Stomach (tissue), 9 donors: ENCODE results near the gene ICAM3. TPM values are rescaled to one million over a fixed set of nuclear protein-coding genes. Genes with fewer than 3 reads are reported as not detected.

ENCODE experiments used
- DNase-seq, 2 donors: peaks; one replicate each; pipeline versions ENCODE4 v3.0.0 to v3.0.0-alpha.2; 2013 to 2019
- H3K27ac ChIP-seq, 5 donors: fragments of 200-600 bp in 4 of 5; sonication (generic) in 4 of 5; one replicate each; pipeline ENCODE4 v1.5.1; 2013 to 2019; ENCODE audit warnings: mild to moderate bottlenecking in 1 of 5, moderate library complexity in 1 of 5
- H3K27me3 ChIP-seq, 3 donors: fragments of 200-600 bp; sonication (generic); one replicate each; pipeline ENCODE4 v1.5.1; 2017 to 2019; ENCODE audit warnings: mixed run types in 1 of 3
- H3K36me3 ChIP-seq, 4 donors: fragments of 200-600 bp; sonication (generic); 1 replicate in 3 of 4; 2 replicates in 1 of 4; pipeline ENCODE4 v1.5.1; 2016 to 2019
- H3K4me1 ChIP-seq, 4 donors: fragments of 200-600 bp; sonication (generic); one replicate each; pipeline ENCODE4 v1.5.1; 2016 to 2019
- H3K4me3 ChIP-seq, 4 donors: fragments of 200-600 bp; sonication (generic) in 3 of 4; one replicate each; pipeline ENCODE4 v1.5.1; 2016 to 2019; ENCODE audit warnings: mild to moderate bottlenecking in 1 of 4
- H3K9me3 ChIP-seq, 4 donors: fragments of 200-600 bp; sonication (generic); one replicate each; pipeline ENCODE4 v1.5.1; 2016 to 2019
- EP300 ChIP-seq: sonication (generic); formaldehyde crosslinking; IDR thresholded peaks from one replicate; pipeline ENCODE4 v1.6.1; 2017; ENCODE audit warnings: antibody characterized with exemption
- POLR2A ChIP-seq, 4 donors: fragments of 450-650 bp; IDR thresholded peaks; one replicate each; pipeline ENCODE4 v1.6.1; 2016; ENCODE audit warnings: antibody characterized with exemption in 4 of 4, control low read depth in 2 of 4, mild to moderate bottlenecking in 1 of 4, moderate library complexity in 1 of 4
- POLR2AphosphoS5 ChIP-seq, 3 donors: sonication (generic); formaldehyde crosslinking; IDR thresholded peaks; one replicate each; pipeline ENCODE4 v1.6.1; 2016; ENCODE audit warnings: antibody characterized with exemption in 3 of 3
- WGBS, 5 donors: extraction: QIAGEN DNeasy Blood & Tissue Kit in 3 of 5; methylation state at CpG; one replicate each; pipeline versions ENCODE4 v1.1.5 to v1.1.7; 2013 to 2018; 5-methylcytosine and 5-hydroxymethylcytosine counted together
- intact Hi-C: fragments of 100-400 bp; cut with DNase I; formaldehyde crosslinking; loops from one replicate; pipeline ENCODE4 v1.15.1; 2023; ENCODE audit warnings: low total_unique reads
- polyA plus RNA-seq, 3 donors: library from polyadenylated mRNA; stranded (reverse); fragments of 200-250 nt; gene quantifications; one replicate each; pipeline ENCODE4 v1.2.3, GENCODE V29; 2013
- total RNA-seq, 5 donors: library from RNA; depleted of rRNA; stranded (reverse); fragments of >200 nt; gene quantifications; one replicate each; pipeline versions ENCODE4 v1.1.0 to v1.2.3, GENCODE V29; 2014 to 2016
- TF ChIP-seq, protein P1 (sequence below), 7 experiments: fragments of 450-650 bp in 4 of 7; fragments of 200-600 bp in 3 of 7; sonication (generic) in 3 of 7; IDR thresholded peaks; one replicate each; pipeline ENCODE4 v1.5.1; 2016 to 2019; ENCODE audit warnings: antibody characterized with exemption in 7 of 7, control low read depth in 2 of 7, mild to moderate bottlenecking in 1 of 7
- donor health status: healthy with polysubstance abuse.
- donor health status: Bipolar disorder and iron deficiency.
- donor health status: healthy.

ICAM3 gene
- total and polyA plus RNA-seq, 8 donors, result 3.5 to 17.1 (median 8.5) TPM; not detected in 1

DNA sequence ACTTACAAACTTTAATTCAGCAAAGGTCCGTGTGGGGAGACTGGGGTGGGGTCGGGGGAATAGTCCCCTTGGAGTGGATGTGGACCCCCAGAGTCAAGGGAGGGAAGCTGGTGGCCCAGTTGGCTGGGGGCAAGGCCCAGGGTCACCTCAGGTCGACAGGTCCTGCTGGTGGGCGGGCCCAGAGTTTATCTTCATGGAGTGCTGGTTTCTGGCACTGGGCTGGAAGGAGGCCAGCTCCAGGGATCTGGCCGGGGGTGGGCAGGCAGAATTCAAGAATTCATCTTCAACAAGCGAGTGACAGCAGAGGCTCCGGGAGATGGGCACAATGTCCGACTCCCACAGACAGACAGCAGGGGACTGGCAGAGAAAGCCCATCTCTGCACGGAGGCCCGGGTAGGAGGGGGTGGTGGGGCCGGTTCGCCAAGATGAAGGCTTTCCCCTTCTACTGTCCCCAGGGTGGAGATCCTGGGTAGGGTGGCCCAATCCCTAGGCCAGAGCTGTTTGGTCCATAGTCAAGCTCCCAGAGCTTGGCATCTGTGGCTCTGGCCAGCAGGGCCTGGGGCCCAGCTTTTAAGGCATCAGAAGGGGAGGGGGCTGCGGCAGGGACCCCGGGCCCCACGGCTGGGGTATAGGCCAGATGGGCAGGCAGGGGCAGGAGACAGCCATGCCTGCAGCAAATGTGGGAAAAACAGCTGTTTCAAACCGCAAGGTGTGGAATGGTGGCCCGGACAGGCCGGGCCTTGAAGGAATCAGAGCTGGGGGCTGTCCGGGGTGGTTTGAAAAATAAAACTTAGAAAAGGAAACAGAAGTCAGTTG is 23.0 kb downstream of the ICAM3 start:
- intact Hi-C loops, result no loop called here
- peaks cover 13 to 22% (median 15%) of the 10 kb centered on the region in 4 donors for H3K4me1 ChIP-seq
- 62 to 69% (median 62%) methylated on average over 13 to 19 of the region's 19 CpGs for WGBS, 5 donors
- no peaks in the 10 kb centered on the region for H3K9me3 ChIP-seq
- peak overlapping the region; percentile 71 to 99 (median 84) for H3K4me3 ChIP-seq
- DNase-seq, result no peak
- H3K36me3 ChIP-seq, result peaks cover 33 to 58% (median 53%) of the 10 kb centered on the region in 4 donors
- TF ChIP-seq POLR2AphosphoS5 (IDR thresholded peaks at IDR 0.05) (no peak), POLR2A (IDR thresholded peaks at IDR 0.05) (no peak), EP300 (no peak)
- TF ChIP-seq, protein P1, sequence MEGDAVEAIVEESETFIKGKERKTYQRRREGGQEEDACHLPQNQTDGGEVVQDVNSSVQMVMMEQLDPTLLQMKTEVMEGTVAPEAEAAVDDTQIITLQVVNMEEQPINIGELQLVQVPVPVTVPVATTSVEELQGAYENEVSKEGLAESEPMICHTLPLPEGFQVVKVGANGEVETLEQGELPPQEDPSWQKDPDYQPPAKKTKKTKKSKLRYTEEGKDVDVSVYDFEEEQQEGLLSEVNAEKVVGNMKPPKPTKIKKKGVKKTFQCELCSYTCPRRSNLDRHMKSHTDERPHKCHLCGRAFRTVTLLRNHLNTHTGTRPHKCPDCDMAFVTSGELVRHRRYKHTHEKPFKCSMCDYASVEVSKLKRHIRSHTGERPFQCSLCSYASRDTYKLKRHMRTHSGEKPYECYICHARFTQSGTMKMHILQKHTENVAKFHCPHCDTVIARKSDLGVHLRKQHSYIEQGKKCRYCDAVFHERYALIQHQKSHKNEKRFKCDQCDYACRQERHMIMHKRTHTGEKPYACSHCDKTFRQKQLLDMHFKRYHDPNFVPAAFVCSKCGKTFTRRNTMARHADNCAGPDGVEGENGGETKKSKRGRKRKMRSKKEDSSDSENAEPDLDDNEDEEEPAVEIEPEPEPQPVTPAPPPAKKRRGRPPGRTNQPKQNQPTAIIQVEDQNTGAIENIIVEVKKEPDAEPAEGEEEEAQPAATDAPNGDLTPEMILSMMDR (IDR thresholded peaks at IDR 0.05), result no peak
- H3K27me3 ChIP-seq, result no peaks in the 10 kb centered on the region
- peak overlapping the region in 4 of 5 donors; percentile 52 to 79 (median 68) for H3K27ac ChIP-seq

- intact Hi-C loops, result no loop called here
- 0 to 2% (median 0%) methylated on average over 35 to 55 of the region's 55 CpGs for WGBS, 5 donors
Measured at GRCh38 chr19:10315335-10316214, 23.8 kb downstream of the ICAM3 start, which contains the start of gene FDX2. FDX2 (minus strand) TSS chr19:10316015; CDS start chr19:10315996, 19 bp downstream.

GRCh38 chr19:10309423-10309822 is 30.0 kb downstream of the ICAM3 start, which contains the start of gene ZGLP1:
ZGLP1 (minus strand) TSS chr19:10309815.
- WGBS, 5 donors, result 90 to 94% (median 93%) methylated on average over 19 to 24 of the region's 24 CpGs
- H3K36me3 ChIP-seq, result peaks cover 6 to 37% (median 25%) of the 10 kb centered on the region in 4 donors
- TF ChIP-seq POLR2A (IDR thresholded peaks at IDR 0.05) (no peak), EP300 (no peak)
- TF ChIP-seq, protein P1 (IDR thresholded peaks at IDR 0.05), result no peak
- H3K9me3 ChIP-seq, result no peaks in the 10 kb centered on the region
- no peak within 1 kb of the TSS for H3K27ac ChIP-seq
- intact Hi-C loops, result no loop called here
- DNase-seq, result no peak
- H3K4me1 ChIP-seq, result peaks cover 0 to 5% (median 0%) of the 10 kb centered on the region in 4 donors
- H3K27me3 ChIP-seq, result no peaks in the 10 kb centered on the region
- H3K4me3 ChIP-seq, result no peak within 1 kb of the TSS

More at GRCh38 chr19:10315335-10316214, 23.8 kb downstream of the ICAM3 start, which contains the start of gene FDX2:
- no peak for TF ChIP-seq EP300
- TF ChIP-seq POLR2AphosphoS5 (IDR thresholded peaks at IDR 0.05), result peak; percentile 39 to 93 (median 50)
- H3K27me3 ChIP-seq, result no peaks in the 10 kb centered on the region
- DNase-seq, result peak; percentile 91 to 95
- peak within 1 kb of the TSS; percentile 71 to 99 (median 84) for H3K4me3 ChIP-seq
- H3K4me1 ChIP-seq, result peaks cover 13 to 22% (median 15%) of the 10 kb centered on the region in 4 donors
- no peaks in the 10 kb centered on the region for H3K9me3 ChIP-seq
- H3K36me3 ChIP-seq, result peaks cover 24 to 54% (median 50%) of the 10 kb centered on the region in 4 donors
- peak within 1 kb of the TSS in 4 of 5 donors; percentile 52 to 79 (median 68) for H3K27ac ChIP-seq

- Histone ChIP-seq H3K27ac (no peak overlapping the region), H3K9me3 (no peaks in the 10 kb centered on the region), H3K4me3 (no peak overlapping the region), H3K27me3 (peaks cover 0 to 13% (median 0%) of the 10 kb centered on the region in 3 donors), H3K36me3 (peaks cover 6 to 33% (median 22%) of the 10 kb centered on the region in 4 donors), H3K4me1 (no peaks in the 10 kb centered on the region)
- DNase-seq, result no peak
- TF ChIP-seq, protein P1 (IDR thresholded peaks at IDR 0.05), result no peak
- TF ChIP-seq EP300 (no peak), POLR2A (IDR thresholded peaks at IDR 0.05) (no peak), POLR2AphosphoS5 (IDR thresholded peaks at IDR 0.05) (no peak)
- intact Hi-C loops, result no loop called here
- 86 to 94% (median 92%) methylated on average over 5 of the region's 5 CpGs for WGBS, 5 donors
Measured at GRCh38 chr19:10306327-10306726, 33.1 kb downstream of the ICAM3 start.
